GM10266 (cell line): ENCODE data around the gene ADGRF5.
"Not testable (repeated sequence)": the region's sequence is repeated elsewhere in the genome, so short reads cannot be mapped to it uniquely, and the experiment has no call there.

Experiments used
- DNase-seq: peaks from one replicate; pipeline ENCODE4 v3.0.0; 2012; ENCODE audit errors: extremely low spot score
- CTCF ChIP-seq: IDR thresholded peaks from 2 replicates; pipeline ENCODE4 v1.5.1; 2012; ENCODE audit warnings: mild to moderate bottlenecking, low read depth; ENCODE audit not compliant: control insufficient read depth, insufficient read depth; ENCODE audit errors: missing control alignments

ADGRF5 gene

GRCh38 chr6:46849361-46849690, 72.4 kb downstream of the ADGRF5 start:
- no peak for TF ChIP-seq CTCF
- DNase-seq = no peak

GRCh38 chr6:46848684-46849360, 72.9 kb downstream of the ADGRF5 start:
- peak; percentile 60 for DNase-seq
- peak; percentile 97 for TF ChIP-seq CTCF

DNA sequence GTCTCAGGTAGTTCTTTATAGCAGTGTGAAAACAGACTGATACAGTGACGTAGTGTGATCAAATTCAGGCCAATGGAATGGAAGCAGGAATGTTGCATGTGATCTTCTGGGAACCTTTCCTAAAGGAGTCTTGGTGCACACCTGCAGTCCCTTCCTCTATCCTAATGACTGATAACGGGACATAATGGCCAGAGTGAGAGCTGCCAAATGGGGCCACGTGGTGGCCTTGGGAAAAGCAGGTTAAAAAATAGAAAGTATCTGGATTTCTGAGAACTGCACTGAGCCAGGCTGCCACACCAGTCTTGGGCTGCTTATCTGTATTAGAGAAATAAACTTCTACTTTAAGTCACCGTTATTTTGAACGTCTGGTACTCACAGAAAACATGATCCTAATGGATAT, 76.6 kb downstream of the ADGRF5 start:
- TF ChIP-seq CTCF = no peak
- DNase-seq = no peak

- DNase-seq = not testable (repeated sequence)
Measured at GRCh38 chr6:46842252-46842846, 79.4 kb downstream of the ADGRF5 start.

- no peak for TF ChIP-seq CTCF
- no peak for DNase-seq
Measured at GRCh38 chr6:46838033-46838432, 83.7 kb downstream of the ADGRF5 start.

DNA sequence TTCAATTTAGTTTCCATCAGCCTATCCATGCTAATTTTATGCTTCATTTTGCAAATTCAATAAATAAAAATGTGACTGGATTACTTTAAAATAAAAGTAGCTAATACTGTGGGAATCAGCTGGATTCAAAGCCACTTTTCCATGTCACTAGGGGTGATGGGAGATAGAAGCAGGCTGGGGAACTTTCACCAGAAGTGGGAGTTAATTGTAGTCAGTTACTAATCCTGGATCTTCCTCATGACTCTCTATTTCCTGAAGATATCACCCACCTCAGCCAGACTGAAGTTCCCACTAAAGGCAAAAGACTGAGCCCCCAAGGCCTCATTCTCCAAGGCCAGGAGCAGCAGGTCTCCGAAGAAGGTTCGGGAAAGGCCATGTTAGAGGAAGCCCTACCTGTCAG, 86.7 kb downstream of the ADGRF5 start:
- DNase-seq = not testable (repeated sequence)

DNA sequence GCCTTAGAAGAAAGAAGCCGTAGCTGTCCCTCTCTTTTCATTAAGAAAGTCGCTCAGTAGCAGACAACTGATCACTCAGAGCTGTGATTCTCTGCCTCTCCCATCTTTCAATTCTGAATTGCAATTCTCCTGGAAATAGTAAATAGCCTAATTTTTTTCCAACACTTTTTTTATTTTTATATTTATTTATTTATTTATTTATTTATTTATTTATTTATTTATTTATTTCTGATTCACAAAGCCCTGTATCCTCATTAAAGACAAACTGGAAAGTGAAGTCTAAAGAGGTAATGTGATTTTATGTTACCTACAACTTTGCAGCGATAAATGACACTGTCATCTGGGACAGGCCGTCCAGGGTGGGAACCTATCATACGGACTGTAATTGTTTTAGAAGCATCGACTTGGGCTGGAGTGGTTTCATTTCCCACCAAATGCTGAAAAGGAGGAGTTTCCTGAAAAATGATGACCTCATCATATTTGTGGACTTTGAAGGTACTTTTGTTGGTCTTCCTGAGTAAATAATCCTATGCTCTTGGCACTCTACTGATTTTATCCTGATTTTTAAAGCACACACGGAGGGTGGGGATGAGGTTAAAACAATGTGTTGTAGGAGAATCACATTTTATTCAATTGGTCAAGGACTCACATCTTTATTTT, 87.4 kb downstream of the ADGRF5 start:
- not testable (repeated sequence) for DNase-seq

DNA sequence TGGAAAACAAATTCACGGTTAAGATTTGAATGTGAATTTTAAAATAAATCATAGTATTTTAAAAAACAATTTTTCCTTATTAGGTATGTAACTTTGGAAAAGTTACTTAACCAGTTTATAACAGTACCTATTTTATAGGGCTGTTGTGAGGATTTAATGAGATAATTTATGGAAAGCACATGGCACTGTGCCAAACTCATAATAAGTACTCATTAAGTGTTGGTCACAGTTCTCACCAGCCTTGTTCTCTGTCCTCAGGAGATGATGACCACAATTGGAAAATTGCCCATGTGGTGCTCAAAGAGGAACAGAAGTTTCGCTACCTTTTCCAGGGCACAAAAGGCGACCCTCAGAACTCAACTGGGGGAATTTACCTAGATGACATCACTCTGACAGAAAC, 88.9 kb downstream of the ADGRF5 start:
- TF ChIP-seq CTCF = no peak
- DNase-seq = no peak

GRCh38 chr6:46828939-46829338, 92.8 kb downstream of the ADGRF5 start:
- no peak for TF ChIP-seq CTCF
- DNase-seq = no peak
